ENCODE results near the gene SLC25A13. TPM values are rescaled to one million over a fixed set of nuclear protein-coding genes. Genes with fewer than 3 reads are reported as not detected.

Gene SLC25A13
- total RNA-seq, 1 experiment from 2014 or later, result 52.5 TPM

DNA sequence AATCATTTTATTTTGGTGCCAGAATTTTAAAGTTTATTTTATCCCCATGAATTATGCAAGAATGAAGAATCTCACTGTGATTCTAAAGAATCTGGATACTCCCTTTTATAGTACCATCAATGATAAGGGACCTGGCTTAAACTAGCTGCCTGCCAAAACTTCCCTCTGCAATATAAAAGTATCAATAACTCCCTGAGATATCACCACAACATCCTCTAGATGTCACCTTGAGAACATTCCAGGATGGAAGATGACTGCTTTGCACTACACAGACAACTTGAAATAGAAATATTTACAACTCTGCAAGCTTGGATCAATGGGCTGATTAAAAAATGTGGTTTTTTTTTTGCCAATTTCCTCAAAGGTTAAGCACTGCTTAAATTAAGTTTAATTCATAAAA lies 142.1 kb downstream of the SLC25A13 start:
- intact Hi-C loops (cut with micrococcal nuclease; ENCODE audit: unreplicated experiment), result loop anchor here (2.0 to 10.0 kb wide), 3 partner anchors 103 to 847 kb away; no protein-coding TSS in a partner anchor
- peaks cover 10% of the 10 kb centered on the region for H3K4me1 ChIP-seq (replicated peaks; ENCODE audit: insufficient read depth)
- no peaks in the 10 kb centered on the region for H3F3A ChIP-seq (ENCODE audit: insufficient read depth, low read depth)

DNA sequence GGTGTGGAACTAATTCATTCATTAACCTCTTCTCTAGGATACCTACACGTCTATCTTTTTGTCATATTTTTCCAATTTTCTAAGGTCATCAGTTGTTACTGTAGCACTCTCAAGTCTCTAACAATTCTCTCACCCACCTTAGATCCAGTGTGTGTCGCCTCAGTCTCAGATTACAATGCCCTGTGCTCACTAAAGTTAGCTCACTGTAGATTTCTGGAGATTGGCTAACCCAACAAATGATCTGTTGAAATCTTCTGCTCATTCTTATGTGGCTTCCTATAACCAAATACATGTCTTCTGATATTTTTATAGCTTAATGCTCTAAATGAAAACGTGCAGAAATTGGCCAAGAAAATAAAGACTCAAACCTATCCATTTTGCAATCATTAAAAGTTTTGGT lies 142.6 kb downstream of the SLC25A13 start:
- Histone ChIP-seq H3K27ac (no peak overlapping the region), H3K4me2 (no peak overlapping the region), H3K4me3 (no peak overlapping the region), H4K20me1 (ENCODE audit: insufficient read depth) (no peaks in the 10 kb centered on the region), H3K9me3 (ENCODE audit: insufficient read depth, low read depth) (no peaks in the 10 kb centered on the region), H3K79me2 (ENCODE audit: low read depth) (no peaks in the 10 kb centered on the region), H3K36me3 (ENCODE audit: low read depth) (0 out of 2 replicates have a peak, but pooled peaks cover 9% of the 10 kb centered on the region), H3K27me3 (ENCODE audit: insufficient read depth, low read depth) (no peaks in the 10 kb centered on the region), H3K9me2 (ENCODE audit: insufficient read depth) (no peaks in the 10 kb centered on the region), H3F3A (ENCODE audit: insufficient read depth, low read depth) (no peaks in the 10 kb centered on the region), H3K4me1 (replicated peaks; ENCODE audit: insufficient read depth) (peaks cover 10% of the 10 kb centered on the region), H2AFZ (no peak overlapping the region)
- POLR2A ChIA-PET (ENCODE audit: unreplicated experiment), result interaction anchor here (0.6 kb wide), 1 partner anchor 54 kb away, joined by 7 read pairs; no protein-coding TSS in a partner anchor
- BruUV-seq (replicated peaks), result no TSS peak
- TF ChIP-seq, protein P1, sequence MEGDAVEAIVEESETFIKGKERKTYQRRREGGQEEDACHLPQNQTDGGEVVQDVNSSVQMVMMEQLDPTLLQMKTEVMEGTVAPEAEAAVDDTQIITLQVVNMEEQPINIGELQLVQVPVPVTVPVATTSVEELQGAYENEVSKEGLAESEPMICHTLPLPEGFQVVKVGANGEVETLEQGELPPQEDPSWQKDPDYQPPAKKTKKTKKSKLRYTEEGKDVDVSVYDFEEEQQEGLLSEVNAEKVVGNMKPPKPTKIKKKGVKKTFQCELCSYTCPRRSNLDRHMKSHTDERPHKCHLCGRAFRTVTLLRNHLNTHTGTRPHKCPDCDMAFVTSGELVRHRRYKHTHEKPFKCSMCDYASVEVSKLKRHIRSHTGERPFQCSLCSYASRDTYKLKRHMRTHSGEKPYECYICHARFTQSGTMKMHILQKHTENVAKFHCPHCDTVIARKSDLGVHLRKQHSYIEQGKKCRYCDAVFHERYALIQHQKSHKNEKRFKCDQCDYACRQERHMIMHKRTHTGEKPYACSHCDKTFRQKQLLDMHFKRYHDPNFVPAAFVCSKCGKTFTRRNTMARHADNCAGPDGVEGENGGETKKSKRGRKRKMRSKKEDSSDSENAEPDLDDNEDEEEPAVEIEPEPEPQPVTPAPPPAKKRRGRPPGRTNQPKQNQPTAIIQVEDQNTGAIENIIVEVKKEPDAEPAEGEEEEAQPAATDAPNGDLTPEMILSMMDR (conservative IDR thresholded peaks at IDR 0.05), result no peak
- no peak for TF ChIP-seq EZH2 (IDR thresholded peaks at IDR 0.05; ENCODE audit: low read depth)
- CTCF ChIA-PET, result no interaction called here
- intact Hi-C loops (cut with micrococcal nuclease; ENCODE audit: unreplicated experiment), result no loop called here
- DNase-seq, result no peak

More for the DNA sequence above, 142.1 kb downstream of the SLC25A13 start:
- H3K4me3 ChIP-seq, result no peak overlapping the region
- TF ChIP-seq EZH2 (IDR thresholded peaks at IDR 0.05; ENCODE audit: low read depth), result no peak
- TF ChIP-seq, protein P1 (conservative IDR thresholded peaks at IDR 0.05), result no peak; the same call in 1 of the 2 replicates
- CTCF ChIA-PET, result no interaction called here
- no TSS peak for BruUV-seq (replicated peaks)
- no peaks in the 10 kb centered on the region for H3K9me2 ChIP-seq (ENCODE audit: insufficient read depth)
- H4K20me1 ChIP-seq (ENCODE audit: insufficient read depth), result no peaks in the 10 kb centered on the region
- H3K27me3 ChIP-seq (ENCODE audit: insufficient read depth, low read depth), result no peaks in the 10 kb centered on the region
- H3K36me3 ChIP-seq (ENCODE audit: low read depth), result 0 out of 2 replicates have a peak, but pooled peaks cover 9% of the 10 kb centered on the region
- DNase-seq, result no peak
- POLR2A ChIA-PET (ENCODE audit: unreplicated experiment), result no interaction called here
- H3K27ac ChIP-seq, result no peak overlapping the region
- H2AFZ ChIP-seq, result no peak overlapping the region
- H3K79me2 ChIP-seq (ENCODE audit: low read depth), result no peaks in the 10 kb centered on the region
- H3K9me3 ChIP-seq (ENCODE audit: insufficient read depth, low read depth), result no peaks in the 10 kb centered on the region
- no peak overlapping the region for H3K4me2 ChIP-seq

DNA sequence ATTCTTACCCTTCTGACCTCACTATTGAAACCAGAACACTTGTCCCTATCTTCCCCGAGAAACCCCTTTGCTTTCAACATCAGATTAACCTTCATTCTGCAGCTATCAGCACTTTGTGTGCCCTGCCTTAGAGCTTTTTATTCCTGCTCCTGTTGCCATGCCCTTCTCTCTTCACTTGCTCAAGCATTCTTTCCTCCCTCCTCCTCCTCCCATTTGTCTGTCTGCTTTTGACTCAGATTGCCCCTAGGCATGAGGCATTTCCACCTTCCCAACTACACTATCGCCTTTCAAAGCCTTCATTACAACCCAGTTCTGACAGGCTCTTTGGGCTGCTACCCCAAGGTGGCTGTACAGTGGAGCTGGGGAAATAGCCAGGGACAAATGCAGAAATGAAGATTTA lies 143.3 kb downstream of the SLC25A13 start:
- H3K79me2 ChIP-seq (ENCODE audit: low read depth), result no peaks in the 10 kb centered on the region
- no peak overlapping the region for H3K4me3 ChIP-seq
- ChIA-PET POLR2A (ENCODE audit: unreplicated experiment) (interaction anchor here (0.7 kb wide), 1 partner anchor 37 kb away, joined by 3 read pairs; no protein-coding TSS in a partner anchor), CTCF (no interaction called here)
- H3K27me3 ChIP-seq (ENCODE audit: insufficient read depth, low read depth), result no peaks in the 10 kb centered on the region
- intact Hi-C loops (cut with micrococcal nuclease; ENCODE audit: unreplicated experiment), result no loop called here
- no peak overlapping the region for H3K4me2 ChIP-seq
- no peaks in the 10 kb centered on the region for H3K9me2 ChIP-seq (ENCODE audit: insufficient read depth)
- 0 out of 2 replicates have a peak, but pooled peaks cover 6% of the 10 kb centered on the region for H3K36me3 ChIP-seq (ENCODE audit: low read depth)
- H3K9me3 ChIP-seq (ENCODE audit: insufficient read depth, low read depth), result no peaks in the 10 kb centered on the region
- H3K4me1 ChIP-seq (replicated peaks; ENCODE audit: insufficient read depth), result peaks cover 10% of the 10 kb centered on the region
- TF ChIP-seq EZH2 (IDR thresholded peaks at IDR 0.05; ENCODE audit: low read depth), result no peak
- TF ChIP-seq, protein P1 (conservative IDR thresholded peaks at IDR 0.05), result no peak
- H3K27ac ChIP-seq, result no peak overlapping the region
- DNase-seq, result peak in 1 of 2 experiments; percentile 16
- no peaks in the 10 kb centered on the region for H4K20me1 ChIP-seq (ENCODE audit: insufficient read depth)
- H3F3A ChIP-seq (ENCODE audit: insufficient read depth, low read depth), result no peaks in the 10 kb centered on the region
- no TSS peak for BruUV-seq (replicated peaks)
- H2AFZ ChIP-seq, result no peak overlapping the region

All from PC-9 (cell line).